ENCODE results near the gene CDC42. TPM values are rescaled to one million over a fixed set of nuclear protein-coding genes. Genes with fewer than 3 reads are reported as not detected.

CDC42 gene
- total and polyA plus RNA-seq, 2 experiments from 2014 or later: 119 to 184 TPM

GRCh38 chr1:22127731-22128130, 75.2 kb downstream of the CDC42 start (continued):
- no peak for TF ChIP-seq EZH2phosphoT487 (IDR thresholded peaks at IDR 0.05; ENCODE audit: unreplicated experiment)
- TF ChIP-seq NANOG (IDR thresholded peaks at IDR 0.05; ENCODE audit: borderline replicate concordance): no peak
- TF ChIP-seq ZNF114 (CRISPR knock-in tag; IDR thresholded peaks at IDR 0.05): no peak
- TF ChIP-seq REST (IDR thresholded peaks at IDR 0.05; ENCODE audit: unreplicated experiment): no peak
- TF ChIP-seq ETS1 (IDR thresholded peaks at IDR 0.05): no peak

GRCh38 chr1:22128392-22128791, 75.9 kb downstream of the CDC42 start:
- no peaks in the 10 kb centered on the region; the same call in 1 of the 2 replicates for H4K20me1 ChIP-seq (replicated peaks; ENCODE audit: insufficient read depth)
- no peaks in the 10 kb centered on the region for H3K27me3 ChIP-seq (ENCODE audit: insufficient read depth)
- no peaks in the 10 kb centered on the region for H3K4me1 ChIP-seq (ENCODE audit: insufficient read depth)
- H3K4me1 Mint-ChIP-seq: peaks cover 4% of the 10 kb centered on the region
- DNase-seq (ENCODE audit: low spot score) (no peak), ATAC-seq (no peak)
- no peaks in the 10 kb centered on the region for H3K9me2 ChIP-seq (ENCODE audit: insufficient read depth)
- no peaks in the 10 kb centered on the region for H3K79me2 ChIP-seq (replicated peaks; ENCODE audit: insufficient read depth)
- H3K9me3 Mint-ChIP-seq: no peaks in the 10 kb centered on the region; the same call in 2 of the 3 replicates
- no peaks in the 10 kb centered on the region for H3K36me3 ChIP-seq (ENCODE audit: insufficient read depth)
- H3K4me3 Mint-ChIP-seq: no peak overlapping the region
- peaks cover 2% of the 10 kb centered on the region for H3K27me3 Mint-ChIP-seq (ENCODE audit: insufficient read depth, low read depth, poor library complexity)
- no peaks in the 10 kb centered on the region for H3K36me3 Mint-ChIP-seq (ENCODE audit: low read depth)
- no peak overlapping the region for H3K4me2 ChIP-seq
- no peak overlapping the region for H3K4me3 ChIP-seq
- 0 out of 2 replicates have a peak, but pooled peaks cover 3% of the 10 kb centered on the region for H3F3A ChIP-seq (replicated peaks; ENCODE audit: low read depth)
- H3K27ac ChIP-seq (ENCODE audit: low read depth): no peak overlapping the region
- H3K27ac Mint-ChIP-seq: no peak overlapping the region
- H2AFZ ChIP-seq: no peak overlapping the region
- TF ChIP-seq ZNF114 (CRISPR knock-in tag; IDR thresholded peaks at IDR 0.05) (no peak), STAT1 (IDR thresholded peaks at IDR 0.05; ENCODE audit: unreplicated experiment) (no peak), CTCF (conservative IDR thresholded peaks at IDR 0.05; ENCODE audit: low read depth in 2 of 2) (no peak), NANOG (IDR thresholded peaks at IDR 0.05; ENCODE audit: borderline replicate concordance) (no peak), ETS1 (IDR thresholded peaks at IDR 0.05) (no peak), POLR2AphosphoS5 (IDR thresholded peaks at IDR 0.05; ENCODE audit: low read depth) (no peak), ZNF462 (CRISPR knock-in tag; IDR thresholded peaks at IDR 0.05) (no peak), EZH2 (IDR thresholded peaks at IDR 0.05; ENCODE audit: low read depth, unreplicated experiment) (no peak), EZH2phosphoT487 (IDR thresholded peaks at IDR 0.05; ENCODE audit: unreplicated experiment) (no peak)
